Liver (tissue), 9 donors: ENCODE results near the gene TYW5. TPM values are rescaled to one million over a fixed set of nuclear protein-coding genes. Genes with fewer than 3 reads are reported as not detected.

Experiments used
- DNase-seq: peaks from one replicate; pipeline ENCODE4 v3.0.0-alpha.2; 2017; ENCODE audit warnings: low spot score
- H3K27ac ChIP-seq, 2 donors: one replicate each; pipeline ENCODE4 v1.7.0; 2013; ENCODE audit warnings: inconsistent platforms in 2 of 2, low read length in 2 of 2, control low read depth in 1 of 2, low read depth in 1 of 2, mild to moderate bottlenecking in 1 of 2
- H3K27me3 ChIP-seq, 4 donors: one replicate each; pipeline versions ENCODE4 v1.6.1 to v1.7.0; 2013; ENCODE audit warnings: low read length in 3 of 4, inconsistent platforms in 1 of 4, mild to moderate bottlenecking in 1 of 4, moderate library complexity in 1 of 4; ENCODE audit not compliant: control insufficient read depth in 4 of 4, insufficient read depth in 4 of 4
- H3K36me3 ChIP-seq, 4 donors: one replicate each; pipeline versions ENCODE4 v1.6.1 to v1.7.0; 2013; ENCODE audit warnings: low read length in 3 of 4, mild to moderate bottlenecking in 3 of 4, low read depth in 1 of 4, moderate library complexity in 1 of 4; ENCODE audit not compliant: control insufficient read depth in 4 of 4, insufficient read depth in 3 of 4
- H3K4me1 ChIP-seq, 4 donors: one replicate each; pipeline versions ENCODE4 v1.6.1 to v1.7.0; 2013; ENCODE audit warnings: low read length in 3 of 4, mild to moderate bottlenecking in 3 of 4, moderate library complexity in 1 of 4; ENCODE audit not compliant: control insufficient read depth in 4 of 4, insufficient read depth in 4 of 4
- H3K4me3 ChIP-seq, 3 donors: one replicate each; pipeline versions ENCODE4 v1.6.1 to v1.7.0; 2013; ENCODE audit warnings: low read length in 3 of 3, control low read depth in 1 of 3, low read depth in 1 of 3, mild to moderate bottlenecking in 1 of 3
- H3K9ac ChIP-seq, 2 donors: one replicate each; pipeline ENCODE4 v1.7.0; 2013; ENCODE audit warnings: low read length in 2 of 2, mild to moderate bottlenecking in 2 of 2, moderate library complexity in 2 of 2, control low read depth in 1 of 2, low read depth in 1 of 2
- H3K9me3 ChIP-seq, 4 donors: one replicate each; pipeline versions ENCODE4 v1.6.1 to v1.7.0; 2013; ENCODE audit warnings: low read length in 3 of 4; ENCODE audit not compliant: control insufficient read depth in 4 of 4
- EGR1 ChIP-seq, 2 donors: IDR thresholded peaks; 2 replicates each; pipeline ENCODE4 v1.6.1; 2016 to 2018; ENCODE audit warnings: antibody characterized with exemption in 2 of 2, low read depth in 2 of 2
- FOXA2 ChIP-seq: IDR thresholded peaks from 2 replicates; pipeline ENCODE4 v1.6.1; 2016; ENCODE audit warnings: antibody characterized with exemption
- GABPA ChIP-seq, 2 donors: IDR thresholded peaks in 1 of 2; conservative IDR thresholded peaks in 1 of 2; 2 replicates each; pipeline ENCODE4 v1.6.1; 2016; ENCODE audit warnings: antibody characterized with exemption in 2 of 2, mild to moderate bottlenecking in 1 of 2, moderate library complexity in 1 of 2
- HNF4A ChIP-seq, 2 donors: conservative IDR thresholded peaks; 2 replicates each; pipeline ENCODE4 v1.6.1; 2016; ENCODE audit warnings: antibody characterized with exemption in 2 of 2, mild to moderate bottlenecking in 2 of 2
- HNF4G ChIP-seq: IDR thresholded peaks from 2 replicates; pipeline ENCODE4 v1.6.1; 2016; ENCODE audit warnings: antibody characterized with exemption
- JUND ChIP-seq, 2 donors: IDR thresholded peaks; 2 replicates each; pipeline ENCODE4 v1.6.1; 2016; ENCODE audit warnings: antibody characterized with exemption in 2 of 2
- NR2F2 ChIP-seq: IDR thresholded peaks from 2 replicates; pipeline ENCODE4 v1.6.1; 2016; ENCODE audit warnings: antibody characterized with exemption
- RAD21 ChIP-seq, 2 donors: IDR thresholded peaks; 2 replicates each; pipeline ENCODE4 v1.6.1; 2016; ENCODE audit warnings: antibody characterized with exemption in 2 of 2, mild to moderate bottlenecking in 2 of 2
- RXRA ChIP-seq, 2 donors: IDR thresholded peaks; 2 replicates each; pipeline ENCODE4 v1.6.1; 2017 to 2018; ENCODE audit warnings: antibody characterized with exemption in 2 of 2, mild to moderate bottlenecking in 1 of 2
- SP1 ChIP-seq: IDR thresholded peaks from 2 replicates; pipeline ENCODE4 v1.6.1; 2018; ENCODE audit warnings: antibody characterized with exemption, mild to moderate bottlenecking
- TAF1 ChIP-seq: conservative IDR thresholded peaks from 2 replicates; pipeline ENCODE4 v1.6.1; 2016; ENCODE audit warnings: antibody characterized with exemption, mild to moderate bottlenecking
- YY1 ChIP-seq: IDR thresholded peaks from 2 replicates; pipeline ENCODE4 v1.6.1; 2016; ENCODE audit warnings: antibody characterized with exemption, mild to moderate bottlenecking
- WGBS: extraction: QIAGEN DNeasy Blood & Tissue Kit; methylation state at CpG from one replicate; pipeline ENCODE4 v1.1.7; 2013; 5-methylcytosine and 5-hydroxymethylcytosine counted together
- polyA plus RNA-seq, 2 donors: library from polyadenylated mRNA; stranded (reverse) in 1 of 2; unstranded in 1 of 2; fragments of 200-250 nt in 1 of 2; fragments of >200 nt in 1 of 2; fragmentation: Nextera tagmentation in 1 of 2; extraction: Ambion mirVana in 1 of 2; gene quantifications; one replicate each; pipeline versions ENCODE4 v1.2.1 to v1.2.3, GENCODE V29; 2013 to 2015
- total RNA-seq, 2 donors: library from RNA; depleted of rRNA; stranded (reverse); fragments of >200 nt; gene quantifications; one replicate each; pipeline ENCODE4 v1.2.3, GENCODE V29; 2014
- TF ChIP-seq, protein P1 (sequence below): IDR thresholded peaks from 2 replicates; pipeline ENCODE4 v1.6.1; 2016; ENCODE audit warnings: antibody characterized with exemption
- TF ChIP-seq, protein P2 (sequence below): IDR thresholded peaks from 2 replicates; pipeline ENCODE4 v1.6.1; 2016; ENCODE audit warnings: antibody characterized with exemption
- TF ChIP-seq, protein P3 (sequence below): IDR thresholded peaks from 2 replicates; pipeline ENCODE4 v1.6.1; 2016; ENCODE audit warnings: antibody characterized with exemption, mild to moderate bottlenecking
- TF ChIP-seq, protein P4 (sequence below): IDR thresholded peaks from 2 replicates; pipeline ENCODE4 v1.6.1; 2016; ENCODE audit warnings: antibody characterized with exemption
- TF ChIP-seq, protein P5 (sequence below): fragments of 150-350 bp; IDR thresholded peaks from 2 replicates; pipeline ENCODE4 v1.5.1; 2017; ENCODE audit warnings: improper control_type of control experiment, low read depth, low read length; ENCODE audit not compliant: missing input control
- donor health status: healthy.
- donor health status: healthy.
- donor health status: healthy.
- donor health status: healthy.
- donor health status: healthy.

TYW5 gene
- total and polyA plus RNA-seq, 4 donors = 2.0 to 6.8 (median 4.9) TPM

DNA sequence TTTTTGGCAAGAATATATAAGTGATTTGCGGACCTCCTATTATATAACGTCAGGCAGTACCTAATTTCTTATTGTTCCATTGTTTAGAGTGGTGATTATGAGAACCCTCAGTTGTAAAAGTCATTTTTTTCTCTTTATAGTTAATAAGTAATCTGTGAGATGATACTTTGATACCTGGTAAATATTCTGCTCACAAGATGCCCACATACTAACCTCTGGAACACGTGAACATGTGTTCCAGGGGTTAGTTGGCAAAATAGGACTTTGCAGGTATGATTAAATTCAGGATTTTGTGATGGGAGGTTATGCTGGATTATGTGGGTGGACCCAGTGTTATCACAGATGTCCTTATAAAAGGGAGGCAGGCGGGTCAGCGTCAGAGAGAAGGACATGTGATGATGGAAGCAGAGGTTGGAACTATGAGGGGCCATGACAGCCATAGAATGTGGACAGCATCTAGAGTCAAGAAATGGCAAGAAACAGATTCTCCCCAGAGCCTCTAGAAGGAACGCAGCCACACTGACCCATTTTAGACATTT, 16.9 kb upstream of the TYW5 start:
- no peak for DNase-seq
- Histone ChIP-seq H3K36me3 (no peaks in the 10 kb centered on the region), H3K4me1 (peaks cover 0 to 34% (median 23%) of the 10 kb centered on the region in 4 donors), H3K9me3 (no peaks in the 10 kb centered on the region), H3K27me3 (no peaks in the 10 kb centered on the region), H3K9ac (peak overlapping the region in 1 of 2 donors; percentile 21), H3K4me3 (no peak overlapping the region), H3K27ac (peak overlapping the region; percentile 65 to 75)
- peak in 1 of 2 donors; percentile 65 for TF ChIP-seq EGR1 (IDR thresholded peaks at IDR 0.05; ENCODE audit: low read depth in 2 of 2)
- TF ChIP-seq TAF1 = no peak
- TF ChIP-seq, protein P1, sequence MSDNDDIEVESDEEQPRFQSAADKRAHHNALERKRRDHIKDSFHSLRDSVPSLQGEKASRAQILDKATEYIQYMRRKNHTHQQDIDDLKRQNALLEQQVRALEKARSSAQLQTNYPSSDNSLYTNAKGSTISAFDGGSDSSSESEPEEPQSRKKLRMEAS = no peak
- TF ChIP-seq SP1 = peak; percentile 90
- TF ChIP-seq, protein P2, sequence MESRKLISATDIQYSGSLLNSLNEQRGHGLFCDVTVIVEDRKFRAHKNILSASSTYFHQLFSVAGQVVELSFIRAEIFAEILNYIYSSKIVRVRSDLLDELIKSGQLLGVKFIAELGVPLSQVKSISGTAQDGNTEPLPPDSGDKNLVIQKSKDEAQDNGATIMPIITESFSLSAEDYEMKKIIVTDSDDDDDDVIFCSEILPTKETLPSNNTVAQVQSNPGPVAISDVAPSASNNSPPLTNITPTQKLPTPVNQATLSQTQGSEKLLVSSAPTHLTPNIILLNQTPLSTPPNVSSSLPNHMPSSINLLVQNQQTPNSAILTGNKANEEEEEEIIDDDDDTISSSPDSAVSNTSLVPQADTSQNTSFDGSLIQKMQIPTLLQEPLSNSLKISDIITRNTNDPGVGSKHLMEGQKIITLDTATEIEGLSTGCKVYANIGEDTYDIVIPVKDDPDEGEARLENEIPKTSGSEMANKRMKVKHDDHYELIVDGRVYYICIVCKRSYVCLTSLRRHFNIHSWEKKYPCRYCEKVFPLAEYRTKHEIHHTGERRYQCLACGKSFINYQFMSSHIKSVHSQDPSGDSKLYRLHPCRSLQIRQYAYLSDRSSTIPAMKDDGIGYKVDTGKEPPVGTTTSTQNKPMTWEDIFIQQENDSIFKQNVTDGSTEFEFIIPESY = peak; percentile 75
- TF ChIP-seq, protein P3, sequence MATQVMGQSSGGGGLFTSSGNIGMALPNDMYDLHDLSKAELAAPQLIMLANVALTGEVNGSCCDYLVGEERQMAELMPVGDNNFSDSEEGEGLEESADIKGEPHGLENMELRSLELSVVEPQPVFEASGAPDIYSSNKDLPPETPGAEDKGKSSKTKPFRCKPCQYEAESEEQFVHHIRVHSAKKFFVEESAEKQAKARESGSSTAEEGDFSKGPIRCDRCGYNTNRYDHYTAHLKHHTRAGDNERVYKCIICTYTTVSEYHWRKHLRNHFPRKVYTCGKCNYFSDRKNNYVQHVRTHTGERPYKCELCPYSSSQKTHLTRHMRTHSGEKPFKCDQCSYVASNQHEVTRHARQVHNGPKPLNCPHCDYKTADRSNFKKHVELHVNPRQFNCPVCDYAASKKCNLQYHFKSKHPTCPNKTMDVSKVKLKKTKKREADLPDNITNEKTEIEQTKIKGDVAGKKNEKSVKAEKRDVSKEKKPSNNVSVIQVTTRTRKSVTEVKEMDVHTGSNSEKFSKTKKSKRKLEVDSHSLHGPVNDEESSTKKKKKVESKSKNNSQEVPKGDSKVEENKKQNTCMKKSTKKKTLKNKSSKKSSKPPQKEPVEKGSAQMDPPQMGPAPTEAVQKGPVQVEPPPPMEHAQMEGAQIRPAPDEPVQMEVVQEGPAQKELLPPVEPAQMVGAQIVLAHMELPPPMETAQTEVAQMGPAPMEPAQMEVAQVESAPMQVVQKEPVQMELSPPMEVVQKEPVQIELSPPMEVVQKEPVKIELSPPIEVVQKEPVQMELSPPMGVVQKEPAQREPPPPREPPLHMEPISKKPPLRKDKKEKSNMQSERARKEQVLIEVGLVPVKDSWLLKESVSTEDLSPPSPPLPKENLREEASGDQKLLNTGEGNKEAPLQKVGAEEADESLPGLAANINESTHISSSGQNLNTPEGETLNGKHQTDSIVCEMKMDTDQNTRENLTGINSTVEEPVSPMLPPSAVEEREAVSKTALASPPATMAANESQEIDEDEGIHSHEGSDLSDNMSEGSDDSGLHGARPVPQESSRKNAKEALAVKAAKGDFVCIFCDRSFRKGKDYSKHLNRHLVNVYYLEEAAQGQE = peak; percentile 51
- peak; percentile 63 to 66 for TF ChIP-seq JUND (IDR thresholded peaks at IDR 0.05)
- peak; percentile 26 for TF ChIP-seq NR2F2
- peak; percentile 91 to 94 for TF ChIP-seq HNF4A (conservative IDR thresholded peaks at IDR 0.05)
- TF ChIP-seq YY1 = peak; percentile 74
- TF ChIP-seq RAD21 (IDR thresholded peaks at IDR 0.05) = peak; percentile 22 to 31
- TF ChIP-seq RXRA (IDR thresholded peaks at IDR 0.05) = peak; percentile 75 to 82
- TF ChIP-seq, protein P4, sequence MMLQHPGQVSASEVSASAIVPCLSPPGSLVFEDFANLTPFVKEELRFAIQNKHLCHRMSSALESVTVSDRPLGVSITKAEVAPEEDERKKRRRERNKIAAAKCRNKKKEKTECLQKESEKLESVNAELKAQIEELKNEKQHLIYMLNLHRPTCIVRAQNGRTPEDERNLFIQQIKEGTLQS = no peak
- peak; percentile 74 for TF ChIP-seq HNF4G
- no peak for TF ChIP-seq FOXA2
- 36% methylated on average over 6 of the region's 6 CpGs for WGBS

DNA sequence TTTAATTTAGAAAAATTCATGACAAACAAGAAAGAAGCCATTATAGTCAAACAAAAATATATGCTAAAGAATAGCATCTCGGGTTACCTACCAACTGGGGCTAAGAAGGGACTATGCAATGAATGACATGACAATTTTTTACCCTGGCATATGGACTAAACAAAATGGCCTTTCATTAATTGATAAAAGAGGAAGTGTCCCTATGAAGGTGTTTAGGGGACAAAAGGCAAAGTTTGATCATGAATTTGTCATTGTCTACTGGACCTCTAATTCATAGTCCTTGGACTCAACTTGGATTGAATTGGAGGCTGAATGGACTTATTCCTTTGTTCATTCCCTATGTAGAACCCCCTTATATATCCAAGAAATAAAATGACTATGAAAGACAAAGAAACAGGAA, 12.8 kb upstream of the TYW5 start:
- Histone ChIP-seq H3K9ac (no peak overlapping the region), H3K27ac (no peak overlapping the region), H3K9me3 (no peaks in the 10 kb centered on the region), H3K4me1 (peaks cover 0 to 21% (median 15%) of the 10 kb centered on the region in 4 donors), H3K36me3 (peaks cover 0 to 13% (median 11%) of the 10 kb centered on the region in 4 donors), H3K27me3 (no peaks in the 10 kb centered on the region), H3K4me3 (no peak overlapping the region)
- WGBS = 98% methylated on average over 1 of the region's 1 CpG
- DNase-seq = no peak
- TF ChIP-seq GABPA (IDR thresholded peaks at IDR 0.05 in 1 of 2, conservative IDR thresholded peaks at IDR 0.05 in 1 of 2) (no peak), TAF1 (no peak), JUND (IDR thresholded peaks at IDR 0.05) (no peak), FOXA2 (no peak), RAD21 (IDR thresholded peaks at IDR 0.05) (no peak), EGR1 (IDR thresholded peaks at IDR 0.05; ENCODE audit: low read depth in 2 of 2) (no peak), NR2F2 (no peak)
- TF ChIP-seq, protein P5, sequence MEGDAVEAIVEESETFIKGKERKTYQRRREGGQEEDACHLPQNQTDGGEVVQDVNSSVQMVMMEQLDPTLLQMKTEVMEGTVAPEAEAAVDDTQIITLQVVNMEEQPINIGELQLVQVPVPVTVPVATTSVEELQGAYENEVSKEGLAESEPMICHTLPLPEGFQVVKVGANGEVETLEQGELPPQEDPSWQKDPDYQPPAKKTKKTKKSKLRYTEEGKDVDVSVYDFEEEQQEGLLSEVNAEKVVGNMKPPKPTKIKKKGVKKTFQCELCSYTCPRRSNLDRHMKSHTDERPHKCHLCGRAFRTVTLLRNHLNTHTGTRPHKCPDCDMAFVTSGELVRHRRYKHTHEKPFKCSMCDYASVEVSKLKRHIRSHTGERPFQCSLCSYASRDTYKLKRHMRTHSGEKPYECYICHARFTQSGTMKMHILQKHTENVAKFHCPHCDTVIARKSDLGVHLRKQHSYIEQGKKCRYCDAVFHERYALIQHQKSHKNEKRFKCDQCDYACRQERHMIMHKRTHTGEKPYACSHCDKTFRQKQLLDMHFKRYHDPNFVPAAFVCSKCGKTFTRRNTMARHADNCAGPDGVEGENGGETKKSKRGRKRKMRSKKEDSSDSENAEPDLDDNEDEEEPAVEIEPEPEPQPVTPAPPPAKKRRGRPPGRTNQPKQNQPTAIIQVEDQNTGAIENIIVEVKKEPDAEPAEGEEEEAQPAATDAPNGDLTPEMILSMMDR = no peak
- TF ChIP-seq, protein P3 = no peak
